ENCODE results near the gene TP73.

- TF ChIP-seq POLR2A (IDR thresholded peaks at IDR 0.05; ENCODE audit: low read length) (no peak), GATA1 (IDR thresholded peaks at IDR 0.05; ENCODE audit: low read depth, low read length) (no peak)
Observed at GRCh38 chr1:3718764-3719163, 66.4 kb downstream of the TP73 start.
